Bronchial epithelial cell (primary cell): ENCODE results near the gene BTG4. TPM values are rescaled to one million over a fixed set of nuclear protein-coding genes. Genes with fewer than 3 reads are reported as not detected.

Source experiments
- DNase-seq: peaks from one replicate; pipeline ENCODE4 v3.0.0-alpha.2; 2010; ENCODE audit warnings: low read depth
- FAIRE-seq: peaks from 2 replicates; lab custom pipeline; 2011; peaks lifted over from hg19 to GRCh38; lab: Jason Lieb, UNC
- H3K27me3 ChIP-seq: 2 replicates; pipeline ENCODE4 v1.5.1; 2011; ENCODE audit warnings: low read length; ENCODE audit not compliant: control insufficient read depth, insufficient read depth
- H3K36me3 ChIP-seq: 2 replicates; pipeline ENCODE4 v1.5.1; 2011; ENCODE audit warnings: low read length; ENCODE audit not compliant: control insufficient read depth, insufficient read depth
- H3K4me3 ChIP-seq: 2 replicates; pipeline ENCODE4 v1.5.1; 2011; ENCODE audit warnings: mild to moderate bottlenecking, low read depth, low read length, control low read depth
- CTCF ChIP-seq: IDR thresholded peaks from 2 replicates; pipeline ENCODE4 v1.5.1; 2011; ENCODE audit warnings: mild to moderate bottlenecking, moderate library complexity, low read length, control low read depth, inconsistent platforms; ENCODE audit not compliant: insufficient read depth, severe bottlenecking
- total RNA-seq: library from RNA; depleted of rRNA; stranded (reverse); fragments of >200 nt; gene quantifications from 2 replicates; pipeline ENCODE4 v1.2.1, GENCODE V29; 2014

BTG4 gene
- total RNA-seq, 1 donor from 2014 or later = 0.26 TPM

DNA sequence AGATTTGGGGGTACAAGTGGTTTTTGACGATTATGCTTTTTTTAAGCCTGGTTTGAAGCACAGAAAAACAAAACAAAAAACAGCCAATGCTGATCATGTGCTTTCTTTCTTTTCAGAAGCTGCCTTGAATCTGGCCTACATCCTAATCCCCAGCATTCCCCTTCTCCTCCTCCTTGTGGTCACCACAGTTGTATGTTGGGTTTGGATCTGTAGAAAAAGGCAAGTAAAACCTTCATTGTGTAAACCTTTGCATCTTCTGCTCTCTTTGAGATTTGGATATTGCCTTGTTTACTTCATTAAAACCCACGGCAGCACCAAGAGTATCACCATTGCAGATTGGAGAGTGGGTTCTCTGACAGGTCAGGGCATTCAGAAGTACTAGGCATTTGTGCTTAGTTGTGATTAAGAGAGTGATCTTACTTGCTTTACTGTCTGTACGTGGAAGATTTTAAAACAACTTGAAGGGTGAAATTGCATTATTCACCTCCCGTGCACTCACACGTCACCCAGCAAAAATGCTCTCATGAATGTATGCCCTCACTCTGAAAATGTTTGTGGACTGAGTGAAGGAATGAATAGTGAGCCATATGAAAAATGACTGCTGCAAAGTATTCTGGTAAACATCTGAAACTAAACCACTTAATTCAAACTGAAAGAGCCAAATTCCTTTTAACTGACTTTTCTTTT lies 45.4 kb upstream of the BTG4 start:
- Histone ChIP-seq H3K27me3 (no peaks in the 10 kb centered on the region), H3K4me3 (no peak overlapping the region), H3K36me3 (no peaks in the 10 kb centered on the region)
- FAIRE-seq = no peak
- no peak for TF ChIP-seq CTCF
- peak; percentile 95 for DNase-seq

- H3K4me3 ChIP-seq = no peak overlapping the region
- H3K36me3 ChIP-seq = no peaks in the 10 kb centered on the region
- no peak for FAIRE-seq
- no peak for TF ChIP-seq CTCF
- peak; percentile 96 for DNase-seq
- no peaks in the 10 kb centered on the region for H3K27me3 ChIP-seq
These were observed 43.1 kb upstream of the BTG4 start for GRCh38 chr11:111555255-111555654.

- peak; percentile 95 for DNase-seq
- TF ChIP-seq CTCF = no peak
- Histone ChIP-seq H3K4me3 (no peak overlapping the region), H3K36me3 (no peaks in the 10 kb centered on the region), H3K27me3 (no peaks in the 10 kb centered on the region)
- FAIRE-seq = no peak
These were observed 42.3 kb upstream of the BTG4 start for GRCh38 chr11:111554532-111554931.

- H3K27me3 ChIP-seq = no peaks in the 10 kb centered on the region
- no peaks in the 10 kb centered on the region for H3K36me3 ChIP-seq
- FAIRE-seq (no peak), DNase-seq (no peak)
- H3K4me3 ChIP-seq = no peak overlapping the region
- TF ChIP-seq CTCF = no peak
These were observed 38.1 kb upstream of the BTG4 start for GRCh38 chr11:111550258-111550657.

DNA sequence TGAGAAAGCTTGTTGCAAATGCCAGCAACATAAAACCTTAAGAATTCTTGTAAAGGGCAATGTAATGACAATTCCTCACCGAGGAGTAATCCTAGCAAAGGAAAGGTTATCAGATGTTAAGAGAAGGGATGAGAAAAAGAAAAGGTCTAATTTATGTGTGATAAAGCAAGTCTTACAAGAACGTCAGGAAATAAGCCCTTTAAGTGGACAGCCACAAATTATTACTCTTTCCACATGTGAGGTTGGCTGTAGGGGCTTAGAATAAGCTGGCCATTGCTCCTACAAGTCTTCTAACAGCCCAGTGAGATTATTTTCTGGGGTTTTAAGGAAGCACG lies 37.6 kb upstream of the BTG4 start:
- no peaks in the 10 kb centered on the region for H3K36me3 ChIP-seq
- no peak for TF ChIP-seq CTCF
- DNase-seq (no peak), FAIRE-seq (no peak)
- H3K27me3 ChIP-seq = no peaks in the 10 kb centered on the region
- H3K4me3 ChIP-seq = no peak overlapping the region

DNA sequence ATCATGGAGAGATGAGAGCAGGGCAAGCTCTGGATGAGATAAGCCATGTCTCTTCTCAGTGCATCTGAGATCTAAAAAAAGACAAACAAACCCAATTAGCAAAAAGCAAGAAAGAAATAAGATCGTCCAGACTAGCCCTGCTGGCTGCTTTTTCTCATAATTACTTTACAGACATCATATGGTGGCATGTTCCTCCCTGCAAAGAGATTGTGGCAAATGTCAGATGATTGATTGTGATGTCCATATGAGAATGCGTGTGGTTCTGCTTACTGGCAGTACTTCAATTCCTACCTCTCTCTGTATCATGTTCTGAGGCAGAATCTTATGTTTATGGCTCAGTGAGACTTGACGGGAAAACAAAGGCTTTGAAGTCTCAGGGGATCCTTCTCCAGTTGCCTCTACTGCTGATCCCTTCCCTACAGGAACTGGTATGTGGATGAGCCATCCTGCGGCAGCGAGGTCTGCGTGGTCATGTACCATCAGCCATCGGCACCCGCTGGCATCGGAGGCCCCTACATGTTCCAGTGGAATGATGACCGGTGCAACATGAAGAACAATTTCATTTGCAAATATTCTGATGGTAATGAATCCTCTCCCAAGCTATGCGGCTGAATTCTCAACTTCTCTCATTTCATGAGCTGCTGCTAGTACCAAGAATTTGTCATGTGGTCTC lies 37.1 kb upstream of the BTG4 start:
- no peaks in the 10 kb centered on the region for H3K36me3 ChIP-seq
- FAIRE-seq (no peak), DNase-seq (no peak)
- no peak overlapping the region for H3K4me3 ChIP-seq
- H3K27me3 ChIP-seq = no peaks in the 10 kb centered on the region
- no peak for TF ChIP-seq CTCF
